CD14-positive monocyte (primary cell): ENCODE measurements around the gene CARD6. TPM values are rescaled to one million over a fixed set of nuclear protein-coding genes. Genes with fewer than 3 reads are reported as not detected.
A peak's percentile ranks its signal among the peaks of the same experiment; 100 is the strongest.

Source experiments
- DNase-seq, 3 donors: peaks; one replicate each; pipeline ENCODE4 v3.0.0-alpha.2; 2011 to 2022
- H2AFZ ChIP-seq: 2 replicates; pipeline ENCODE4 v1.6.0; 2012; ENCODE audit warnings: mild to moderate bottlenecking, low read depth, low read length, inconsistent platforms; ENCODE audit not compliant: insufficient read depth, poor library complexity, severe bottlenecking
- H3K27ac ChIP-seq, 2 donors: 1 replicate in 1 of 2; 2 replicates in 1 of 2; pipeline ENCODE4 v1.5.1; 2012 to 2013; ENCODE audit warnings: low read length in 2 of 2, control low read depth in 1 of 2, inconsistent platforms in 1 of 2, low read depth in 1 of 2, mild to moderate bottlenecking in 1 of 2
- H3K27me3 ChIP-seq, 2 donors: one replicate each; pipeline versions ENCODE4 v1.6.0 to v1.6.1; 2011 to 2013; ENCODE audit warnings: low read length in 2 of 2; ENCODE audit not compliant: control insufficient read depth in 2 of 2, insufficient read depth in 2 of 2
- H3K36me3 ChIP-seq, 2 donors: replicated peaks in 1 of 2; 1 replicate in 1 of 2; 2 replicates in 1 of 2; pipeline versions ENCODE4 v1.5.1 to v1.6.1; 2012 to 2013; ENCODE audit warnings: low read length in 2 of 2, control low read depth in 1 of 2, inconsistent platforms in 1 of 2, mild to moderate bottlenecking in 1 of 2; ENCODE audit not compliant: insufficient read depth in 2 of 2, control insufficient read depth in 1 of 2
- H3K4me1 ChIP-seq, 2 donors: 1 replicate in 1 of 2; 2 replicates in 1 of 2; pipeline versions ENCODE4 v1.5.1 to v1.6.1; 2012 to 2013; ENCODE audit warnings: low read length in 2 of 2, control low read depth in 1 of 2, inconsistent platforms in 1 of 2, mild to moderate bottlenecking in 1 of 2, moderate library complexity in 1 of 2; ENCODE audit not compliant: insufficient read depth in 2 of 2, control insufficient read depth in 1 of 2
- H3K4me2 ChIP-seq: replicated peaks from 2 replicates; pipeline ENCODE3; 2012; ENCODE audit warnings: low read length, moderate library complexity, mild to moderate bottlenecking; ENCODE audit not compliant: poor library complexity, severe bottlenecking; ENCODE audit errors: extremely low read depth
- H3K4me3 ChIP-seq, 3 experiments: fragments of 200-600 bp in 1 of 3; sonication (generic) in 1 of 3; replicated peaks in 1 of 3; 1 replicate in 2 of 3; 2 replicates in 1 of 3; pipeline ENCODE4 v1.5.1; 2011 to 2013; ENCODE audit warnings: low read length in 3 of 3, mild to moderate bottlenecking in 3 of 3, control low read depth in 2 of 3, low read depth in 2 of 3, inconsistent platforms in 1 of 3, moderate library complexity in 1 of 3
- H3K79me2 ChIP-seq: 2 replicates; pipeline ENCODE4 v1.6.0; 2012; ENCODE audit warnings: mild to moderate bottlenecking, control low read depth, inconsistent platforms, low read length, moderate library complexity; ENCODE audit not compliant: insufficient read depth
- H3K9ac ChIP-seq: 2 replicates; pipeline ENCODE4 v1.6.0; 2017; ENCODE audit warnings: low read length, mild to moderate bottlenecking; ENCODE audit not compliant: insufficient read depth, poor library complexity, severe bottlenecking
- H3K9me3 ChIP-seq, 2 donors: replicated peaks in 1 of 2; 1 replicate in 1 of 2; 2 replicates in 1 of 2; pipeline versions ENCODE4 v1.5.1 to v1.6.1; 2012 to 2013; ENCODE audit warnings: low read length in 2 of 2, control low read depth in 1 of 2; ENCODE audit not compliant: control insufficient read depth in 1 of 2, insufficient read depth in 1 of 2
- H4K20me1 ChIP-seq: 2 replicates; pipeline ENCODE4 v1.6.0; 2012; ENCODE audit warnings: mild to moderate bottlenecking, low read length, control low read depth, moderate library complexity; ENCODE audit not compliant: insufficient read depth
- H3K27ac Mint-ChIP-seq, 7 donors: one replicate each; pipeline ENCODE4 v1.8.0; 2020; ENCODE audit warnings: mild to moderate bottlenecking in 7 of 7, mixed read lengths in 7 of 7, moderate library complexity in 6 of 7, inconsistent platforms in 2 of 7
- H3K27me3 Mint-ChIP-seq, 3 donors: one replicate each; pipeline ENCODE4 v1.8.0; 2021 to 2022; ENCODE audit warnings: low read depth in 3 of 3, mild to moderate bottlenecking in 3 of 3, mixed read lengths in 3 of 3, moderate library complexity in 3 of 3, inconsistent platforms in 1 of 3
- H3K36me3 Mint-ChIP-seq, 2 donors: one replicate each; pipeline ENCODE4 v1.8.0; 2020; ENCODE audit warnings: mixed read lengths in 2 of 2, inconsistent platforms in 1 of 2, mild to moderate bottlenecking in 1 of 2
- H3K4me1 Mint-ChIP-seq: one replicate; pipeline ENCODE4 v1.8.0; 2020; ENCODE audit warnings: mild to moderate bottlenecking, mixed read lengths
- H3K4me3 Mint-ChIP-seq, 2 donors: one replicate each; pipeline ENCODE4 v1.8.0; 2020; ENCODE audit warnings: mild to moderate bottlenecking in 2 of 2, mixed read lengths in 2 of 2, moderate library complexity in 1 of 2
- H3K9me3 Mint-ChIP-seq, 7 donors: one replicate each; pipeline ENCODE4 v1.8.0; 2020 to 2022; ENCODE audit warnings: mixed read lengths in 7 of 7, mild to moderate bottlenecking in 6 of 7, moderate library complexity in 6 of 7, inconsistent platforms in 2 of 7
- CTCF ChIP-seq: fragments of 200-600 bp; IDR thresholded peaks from one replicate; pipeline ENCODE4 v1.8.0; 2022; ENCODE audit warnings: antibody characterized with exemption, mild to moderate bottlenecking
- WGBS: methylation state at CpG from one replicate; pipeline ENCODE4 v1.1.5; 2013; ENCODE audit warnings: missing lambda C conversion rate; ENCODE audit not compliant: insufficient coverage; 5-methylcytosine and 5-hydroxymethylcytosine counted together
- intact Hi-C, 2 donors: fragments of 100-400 bp; cut with micrococcal nuclease; formaldehyde crosslinking; loops; one replicate each; pipeline versions ENCODE4 v1.15.0 to v1.15.1; 2023
- polyA plus RNA-seq, 3 donors: library from polyadenylated mRNA; depleted of rRNA in 1 of 3; unstranded in 2 of 3; stranded (reverse) in 1 of 3; fragments of 300-500 nt in 2 of 3; fragments of >200 nt in 1 of 3; fragmentation: Illumina TruSeq in 2 of 3; gene quantifications; 1 replicate in 2 of 3; 2 replicates in 1 of 3; pipeline ENCODE4 v1.2.3, GENCODE V29; 2012 to 2021
- small RNA-seq: library from RNA; depleted of rRNA; stranded (forward); fragments of <200 nt; gene quantifications from one replicate; pipeline ENCODE3, GENCODE V24; 2012; ENCODE audit warnings: low read depth; ENCODE audit not compliant: insufficient read length

Gene CARD6
- polyA plus RNA-seq, 3 donors: 5.8 to 15.6 (median 10.6) TPM

- H3K27ac Mint-ChIP-seq: no peak overlapping the region
- H3K9ac ChIP-seq: no peak overlapping the region
Observed at GRCh38 chr5:40909723-40910122, 68.6 kb downstream of the CARD6 start.

More at GRCh38 chr5:40909723-40910122, 68.6 kb downstream of the CARD6 start:
- no peaks in the 10 kb centered on the region for H4K20me1 ChIP-seq
- Mint-ChIP-seq H3K4me1 (no peaks in the 10 kb centered on the region), H3K9me3 (no peaks in the 10 kb centered on the region), H3K27me3 (peaks cover 6 to 16% (median 8%) of the 10 kb centered on the region in 3 donors), H3K36me3 (no peaks in the 10 kb centered on the region), H3K4me3 (no peak overlapping the region)
- no peaks in the 10 kb centered on the region for H3K4me1 ChIP-seq
- no peaks in the 10 kb centered on the region for H3K9me3 ChIP-seq
- WGBS: 60% methylated on average over 1 of the region's 2 CpGs
- intact Hi-C loops: no loop called here
- no peak overlapping the region for H3K27ac ChIP-seq
- H3K27me3 ChIP-seq: peaks cover 2 to 4% of the 10 kb centered on the region in 2 donors
- no peaks in the 10 kb centered on the region for H3K36me3 ChIP-seq
- no peak for TF ChIP-seq CTCF
- no peaks in the 10 kb centered on the region for H3K79me2 ChIP-seq
- DNase-seq: no peak
- H3K4me2 ChIP-seq: no peak overlapping the region
- H2AFZ ChIP-seq: no peak overlapping the region
- H3K4me3 ChIP-seq: no peak overlapping the region

Small RNA genes within 50 kb of the gene (small RNA-seq; reads per million reads assigned to genes)
- gene SNORD72: 55.0 reads per million, percentile 94 among the genes with 10 or more reads in this experiment

Other genes with a start within 250 kb of the CARD6 start
- 100 to 1,000 TPM in 1 of 3 donors, 10 to 100 TPM in 2; 44.4 to 119 (median 64.3) TPM for gene PTGER4, start 161.5 kb upstream of the CARD6 start, polyA plus RNA-seq
- gene TTC33, start 85.4 kb upstream of the CARD6 start, polyA plus RNA-seq: 10 to 100 TPM in 1 of 3 donors, 1 to 10 TPM in 2; 1.5 to 11.7 (median 9.4) TPM
- 10 to 100 TPM; 23.4 to 32.8 (median 29.6) TPM for gene PRKAA1, start 43.0 kb upstream of the CARD6 start, polyA plus RNA-seq
- gene RPL37, start 6.1 kb upstream of the CARD6 start, polyA plus RNA-seq: 100 to 1,000 TPM in 2 of 3 donors, 10 to 100 TPM in 1; 87.9 to 813 (median 738) TPM
- gene C7, start 68.1 kb downstream of the CARD6 start, polyA plus RNA-seq: under 1 TPM in 1 of 3 donors, not detected in 2; 0.12 TPM
- gene MROH2B, start 230.0 kb downstream of the CARD6 start, polyA plus RNA-seq: not detected